BE2C (cell line): ENCODE measurements around the gene HDAC8.
A peak's percentile ranks its signal among the peaks of the same experiment; 100 is the strongest.

Experiments
- DNase-seq: peaks from one replicate; pipeline ENCODE4 v3.0.0-alpha.2; 2020
- H3K27me3 ChIP-seq: fragments of 250-450 bp; sonication (Bioruptor Pico); 2 replicates; pipeline ENCODE4 v1.5.1; 2020; ENCODE audit warnings: mild to moderate bottlenecking
- H3K36me3 ChIP-seq: fragments of 250-450 bp; sonication (Bioruptor Pico); 2 replicates; pipeline ENCODE4 v1.5.1; 2020; ENCODE audit warnings: mild to moderate bottlenecking
- H3K4me1 ChIP-seq: fragments of 250-450 bp; sonication (Bioruptor Pico); 2 replicates; pipeline ENCODE4 v1.5.1; 2020
- H3K4me3 ChIP-seq: 2 replicates; pipeline ENCODE4 v1.5.1; 2011; ENCODE audit warnings: low read depth, low read length
- H3K9me3 ChIP-seq: fragments of 250-450 bp; sonication (Bioruptor Pico); 2 replicates; pipeline ENCODE4 v1.5.1; 2020
- CTCF ChIP-seq: IDR thresholded peaks from 2 replicates; pipeline ENCODE4 v1.5.1; 2012; ENCODE audit warnings: mild to moderate bottlenecking, low read depth, low read length

The HDAC8 gene

GRCh38 chrX:72381439-72382201, 191.0 kb downstream of the HDAC8 start:
- H3K4me1 ChIP-seq, result no peaks in the 10 kb centered on the region
- H3K36me3 ChIP-seq, result no peaks in the 10 kb centered on the region
- no peak overlapping the region for H3K4me3 ChIP-seq
- DNase-seq, result no peak
- H3K9me3 ChIP-seq, result no peaks in the 10 kb centered on the region
- TF ChIP-seq CTCF, result no peak
- H3K27me3 ChIP-seq, result no peaks in the 10 kb centered on the region

- no peaks in the 10 kb centered on the region for H3K9me3 ChIP-seq
- H3K27me3 ChIP-seq, result no peaks in the 10 kb centered on the region
- no peaks in the 10 kb centered on the region for H3K36me3 ChIP-seq
- DNase-seq, result no peak
- H3K4me1 ChIP-seq, result no peaks in the 10 kb centered on the region
- TF ChIP-seq CTCF, result no peak
- H3K4me3 ChIP-seq, result no peak overlapping the region
Observed at GRCh38 chrX:72376124-72376523, 196.5 kb downstream of the HDAC8 start.

- no peak for TF ChIP-seq CTCF
- Histone ChIP-seq H3K36me3 (no peaks in the 10 kb centered on the region), H3K9me3 (no peaks in the 10 kb centered on the region), H3K27me3 (no peaks in the 10 kb centered on the region), H3K4me3 (no peak overlapping the region), H3K4me1 (no peaks in the 10 kb centered on the region; the same call in 1 of the 2 replicates)
- DNase-seq, result no peak
Observed at GRCh38 chrX:72373136-72373535, 199.5 kb downstream of the HDAC8 start.

- H3K4me1 ChIP-seq, result no peaks in the 10 kb centered on the region; the same call in 1 of the 2 replicates
- H3K36me3 ChIP-seq, result no peaks in the 10 kb centered on the region
- H3K27me3 ChIP-seq, result no peaks in the 10 kb centered on the region
- TF ChIP-seq CTCF, result no peak
- H3K4me3 ChIP-seq, result no peak overlapping the region
- no peak for DNase-seq
- H3K9me3 ChIP-seq, result no peaks in the 10 kb centered on the region
Observed at GRCh38 chrX:72372735-72373134, 199.9 kb downstream of the HDAC8 start.

GRCh38 chrX:72371405-72371804, 201.2 kb downstream of the HDAC8 start:
- no peak for TF ChIP-seq CTCF
- no peak overlapping the region for H3K4me3 ChIP-seq
- no peaks in the 10 kb centered on the region for H3K36me3 ChIP-seq
- DNase-seq, result no peak
- no peaks in the 10 kb centered on the region for H3K27me3 ChIP-seq
- H3K9me3 ChIP-seq, result no peaks in the 10 kb centered on the region
- no peaks in the 10 kb centered on the region; the same call in 1 of the 2 replicates for H3K4me1 ChIP-seq

GRCh38 chrX:72368796-72369195, 203.8 kb downstream of the HDAC8 start:
- Histone ChIP-seq H3K4me3 (no peak overlapping the region), H3K9me3 (no peaks in the 10 kb centered on the region), H3K36me3 (no peaks in the 10 kb centered on the region), H3K4me1 (no peaks in the 10 kb centered on the region; the same call in 1 of the 2 replicates), H3K27me3 (no peaks in the 10 kb centered on the region)
- peak; percentile 26 for DNase-seq
- no peak for TF ChIP-seq CTCF
